GM19463 (cell line): Measurements from ENCODE around the gene OAS2.

Experiments
- ATAC-seq: cut with Tn5 transposase; IDR thresholded peaks from one replicate; pipeline ENCODE4 v1.9.1; 2021; ENCODE audit warnings: mild to moderate bottlenecking, moderate library complexity; ENCODE audit not compliant: unreplicated experiment

Gene OAS2

GRCh38 chr12:112978163-112979040, at the start of gene OAS2:
Gene OAS2, plus strand, starts transcription at chr12:112978519. Its CDS starts 90 bp downstream, at chr12:112978609.
- ATAC-seq = peak; percentile 84

- ATAC-seq = no peak
Observed at GRCh38 chr12:112928978-112929377, 49.3 kb upstream of the OAS2 start.

GRCh38 chr12:112929715-112930114, 48.6 kb upstream of the OAS2 start:
- no peak for ATAC-seq

GRCh38 chr12:112930350-112930749, 48.0 kb upstream of the OAS2 start:
- ATAC-seq = no peak

GRCh38 chr12:112932485-112933128, 45.7 kb upstream of the OAS2 start:
- no peak for ATAC-seq

- no peak for ATAC-seq
Observed at GRCh38 chr12:112933129-112933505, 45.2 kb upstream of the OAS2 start.

- no peak for ATAC-seq
Observed at GRCh38 chr12:112936264-112936663, 42.1 kb upstream of the OAS2 start.

- no peak for ATAC-seq
Observed at GRCh38 chr12:112936927-112937326, 41.4 kb upstream of the OAS2 start.

- peak; percentile 57 for ATAC-seq
Observed at GRCh38 chr12:112937741-112938719, 40.3 kb upstream of the OAS2 start, which contains the start of gene OAS3. Gene OAS3, plus strand, starts transcription at chr12:112938474. Its CDS starts 57 bp downstream, at chr12:112938531.

- ATAC-seq = no peak
Observed at GRCh38 chr12:112938751-112939150, 39.6 kb upstream of the OAS2 start.

GRCh38 chr12:112939761-112940381, 38.4 kb upstream of the OAS2 start:
- no peak for ATAC-seq

GRCh38 chr12:112941528-112942335, 36.6 kb upstream of the OAS2 start:
- ATAC-seq = no peak

GRCh38 chr12:112942572-112942971, 35.7 kb upstream of the OAS2 start:
- ATAC-seq = no peak

- no peak for ATAC-seq
Observed at GRCh38 chr12:112944024-112944690, 34.2 kb upstream of the OAS2 start.

- ATAC-seq = no peak
Observed at GRCh38 chr12:112945515-112945914, 32.8 kb upstream of the OAS2 start.

- ATAC-seq = no peak
Observed at GRCh38 chr12:112946236-112947000, 31.9 kb upstream of the OAS2 start.

- ATAC-seq = no peak
Observed at GRCh38 chr12:112947314-112947713, 31.0 kb upstream of the OAS2 start.

- no peak for ATAC-seq
Observed at GRCh38 chr12:112947761-112948160, 30.6 kb upstream of the OAS2 start.
